Measurements from ENCODE around the gene SLCO3A1.

The SLCO3A1 gene

GRCh38 chr15:91966194-91966552 is 112.7 kb downstream of the SLCO3A1 start:
- DNase-seq (ENCODE audit: low read depth): no peak

- DNase-seq (ENCODE audit: low read depth): no peak
Measured at GRCh38 chr15:91967935-91968606, 114.6 kb downstream of the SLCO3A1 start.

- DNase-seq (ENCODE audit: low read depth): no peak
Measured at GRCh38 chr15:91968610-91969009, 115.1 kb downstream of the SLCO3A1 start.

- no peak for DNase-seq (ENCODE audit: low read depth)
Measured at GRCh38 chr15:91970142-91970541, 116.6 kb downstream of the SLCO3A1 start.

- no peak for DNase-seq (ENCODE audit: low read depth)
Measured at GRCh38 chr15:91973481-91973880, 120.0 kb downstream of the SLCO3A1 start.

GRCh38 chr15:91974321-91974720 is 120.8 kb downstream of the SLCO3A1 start:
- DNase-seq (ENCODE audit: low read depth): no peak

GRCh38 chr15:91975241-91975978 is 121.9 kb downstream of the SLCO3A1 start:
- no peak for DNase-seq (ENCODE audit: low read depth)

- no peak for DNase-seq (ENCODE audit: low read depth)
Measured at GRCh38 chr15:91976966-91977365, 123.5 kb downstream of the SLCO3A1 start.

GRCh38 chr15:91980502-91981267 is 127.2 kb downstream of the SLCO3A1 start:
- DNase-seq (ENCODE audit: low read depth): no peak

GRCh38 chr15:91981821-91982800 is 128.6 kb downstream of the SLCO3A1 start:
- no peak for DNase-seq (ENCODE audit: low read depth)

GRCh38 chr15:91983729-91984340 is 130.3 kb downstream of the SLCO3A1 start:
- DNase-seq (ENCODE audit: low read depth): no peak

GRCh38 chr15:91985297-91985696 is 131.8 kb downstream of the SLCO3A1 start:
- no peak for DNase-seq (ENCODE audit: low read depth)

GRCh38 chr15:91988071-91988470 is 134.6 kb downstream of the SLCO3A1 start:
- DNase-seq (ENCODE audit: low read depth): no peak

- DNase-seq (ENCODE audit: low read depth): no peak
Measured at GRCh38 chr15:91988655-91989054, 135.1 kb downstream of the SLCO3A1 start.

GRCh38 chr15:91989821-91990220 is 136.3 kb downstream of the SLCO3A1 start:
- DNase-seq (ENCODE audit: low read depth): no peak

- DNase-seq (ENCODE audit: low read depth): no peak
Measured at GRCh38 chr15:91992945-91993344, 139.4 kb downstream of the SLCO3A1 start.

- DNase-seq (ENCODE audit: low read depth): no peak
Measured at GRCh38 chr15:91995146-91995545, 141.6 kb downstream of the SLCO3A1 start.

GRCh38 chr15:91997163-91997562 is 143.7 kb downstream of the SLCO3A1 start:
- no peak for DNase-seq (ENCODE audit: low read depth)

GRCh38 chr15:92000709-92001108 is 147.2 kb downstream of the SLCO3A1 start:
- no peak for DNase-seq (ENCODE audit: low read depth)

- DNase-seq (ENCODE audit: low read depth): no peak
Measured at GRCh38 chr15:92001307-92001706, 147.8 kb downstream of the SLCO3A1 start.

GRCh38 chr15:92002666-92003065 is 149.2 kb downstream of the SLCO3A1 start:
- DNase-seq (ENCODE audit: low read depth): no peak
